Measurements from ENCODE around the gene PANK4. TPM values are rescaled to one million over a fixed set of nuclear protein-coding genes. Genes with fewer than 3 reads are reported as not detected.
A peak's percentile ranks its signal among the peaks of the same experiment; 100 is the strongest.

Gene PANK4
- total RNA-seq, 1 experiment from 2014 or later = 62.5 TPM

GRCh38 chr1:2482588-2482987 lies 43.8 kb downstream of the PANK4 start:
- H3K27me3 ChIP-seq (ENCODE audit: control insufficient read depth, insufficient read depth, low read length) = no peaks in the 10 kb centered on the region
- H3K36me3 ChIP-seq (replicated peaks; ENCODE audit: control insufficient read depth, insufficient read depth, low read length) = no peaks in the 10 kb centered on the region
- peak; percentile 73 for DNase-seq
- H3K4me3 ChIP-seq (ENCODE audit: insufficient read depth, low read depth, low read length) = no peak overlapping the region

DNA sequence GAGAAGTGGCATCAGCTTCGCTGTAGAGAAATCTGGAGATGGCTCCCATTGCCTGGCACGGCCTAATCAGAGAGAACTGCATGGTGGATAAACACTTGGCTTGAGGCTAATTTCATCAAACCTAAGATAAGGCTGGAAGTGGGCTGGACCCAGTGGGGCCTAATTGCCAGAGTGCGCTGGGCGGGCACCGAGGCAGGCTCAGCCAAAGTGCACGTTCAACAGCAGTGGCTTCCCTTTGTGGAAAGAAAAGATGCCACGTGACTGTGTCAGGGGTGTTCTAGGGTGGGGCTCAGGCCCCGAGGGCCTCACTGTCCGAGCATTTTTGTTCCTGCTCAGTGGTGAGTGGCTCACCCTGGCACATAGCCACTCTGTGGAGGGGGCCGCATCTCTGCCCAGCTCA lies 44.5 kb downstream of the PANK4 start:
- Histone ChIP-seq H3K27me3 (ENCODE audit: control insufficient read depth, insufficient read depth, low read length) (no peaks in the 10 kb centered on the region), H3K4me3 (ENCODE audit: insufficient read depth, low read depth, low read length) (no peak overlapping the region), H3K36me3 (replicated peaks; ENCODE audit: control insufficient read depth, insufficient read depth, low read length) (no peaks in the 10 kb centered on the region)
- no peak for DNase-seq

DNA sequence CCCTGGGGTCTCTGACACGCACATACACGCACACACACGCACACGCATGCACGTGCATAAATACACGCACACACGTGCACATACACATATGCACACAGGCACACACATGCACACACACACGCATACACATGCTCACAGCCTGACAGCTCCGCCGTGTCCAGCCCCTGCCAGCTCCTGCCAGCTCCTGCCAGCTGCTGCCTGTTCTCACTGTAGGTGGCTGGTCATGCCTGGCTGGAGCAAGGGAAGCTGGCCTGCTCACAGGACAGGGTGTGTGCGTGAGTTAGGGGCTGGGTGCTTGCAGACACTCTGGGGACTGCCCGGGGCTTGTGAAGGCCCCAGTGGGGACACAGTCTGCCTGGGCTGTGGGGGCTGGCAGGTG lies 45.4 kb downstream of the PANK4 start:
- no peaks in the 10 kb centered on the region for H3K27me3 ChIP-seq (ENCODE audit: control insufficient read depth, insufficient read depth, low read length)
- DNase-seq = peak; percentile 69
- no peaks in the 10 kb centered on the region for H3K36me3 ChIP-seq (replicated peaks; ENCODE audit: control insufficient read depth, insufficient read depth, low read length)
- H3K4me3 ChIP-seq (ENCODE audit: insufficient read depth, low read depth, low read length) = no peak overlapping the region

DNA sequence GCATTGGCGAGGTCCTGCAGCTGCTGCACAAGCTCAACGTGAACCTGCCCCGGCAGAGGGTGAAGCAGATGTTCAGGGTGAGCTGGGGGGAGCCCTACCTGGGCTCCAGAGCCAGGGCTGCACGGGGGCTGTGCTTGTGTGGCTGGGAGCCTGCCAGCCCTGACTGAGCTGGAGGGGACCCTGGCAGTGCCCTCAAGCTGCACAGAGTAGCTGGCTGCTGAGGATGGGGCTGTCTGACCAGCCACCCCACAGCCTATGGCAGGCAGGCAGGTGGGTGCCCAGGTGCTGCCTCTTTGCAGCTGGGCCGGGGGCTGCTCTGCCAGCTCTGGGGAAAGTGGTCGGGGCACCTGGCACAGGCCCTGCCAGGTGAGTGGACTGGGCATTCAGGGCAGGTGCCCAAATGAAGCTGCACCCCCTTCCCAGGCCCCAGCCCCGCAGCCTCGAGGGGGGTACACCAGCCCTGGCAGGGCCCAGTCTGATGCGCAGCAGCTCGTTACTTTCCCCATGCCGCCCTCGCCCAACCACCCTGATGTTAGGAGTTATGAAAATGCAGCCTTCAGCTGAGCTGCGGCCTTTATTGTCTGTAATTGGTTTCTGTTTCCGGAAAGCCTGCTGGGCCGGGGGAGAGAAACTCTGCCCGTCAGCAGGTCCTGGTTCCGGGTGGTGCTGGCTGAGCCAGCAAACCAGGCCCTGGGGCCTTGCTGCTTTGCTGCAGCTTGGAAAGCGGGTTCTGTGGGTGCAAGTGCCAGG lies 46.0 kb downstream of the PANK4 start:
- no peak for DNase-seq
- no peaks in the 10 kb centered on the region for H3K27me3 ChIP-seq (ENCODE audit: control insufficient read depth, insufficient read depth, low read length)
- no peaks in the 10 kb centered on the region for H3K36me3 ChIP-seq (replicated peaks; ENCODE audit: control insufficient read depth, insufficient read depth, low read length)
- no peak overlapping the region for H3K4me3 ChIP-seq (ENCODE audit: insufficient read depth, low read depth, low read length)

DNA sequence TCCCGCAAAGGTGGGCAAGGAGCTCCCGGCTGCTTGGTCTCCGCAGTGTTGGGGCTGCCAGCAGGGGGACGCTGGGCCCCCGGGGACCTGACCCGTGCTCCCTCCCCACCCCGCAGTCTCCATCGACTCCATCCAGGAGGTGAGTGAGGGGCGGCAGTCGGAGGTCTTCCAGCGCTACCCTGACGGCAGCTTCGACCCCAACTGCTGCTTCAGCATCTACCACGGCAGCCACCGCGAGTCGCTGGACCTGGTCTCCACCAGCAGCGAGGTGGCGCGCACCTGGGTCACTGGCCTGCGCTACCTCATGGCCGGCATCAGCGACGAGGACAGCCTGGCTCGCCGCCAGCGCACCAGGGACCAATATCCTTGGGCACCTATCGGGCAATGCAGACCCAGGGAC lies 46.8 kb downstream of the PANK4 start:
- H3K36me3 ChIP-seq (replicated peaks; ENCODE audit: control insufficient read depth, insufficient read depth, low read length) = no peaks in the 10 kb centered on the region
- H3K27me3 ChIP-seq (ENCODE audit: control insufficient read depth, insufficient read depth, low read length) = no peaks in the 10 kb centered on the region
- DNase-seq = peak; percentile 77
- no peak overlapping the region for H3K4me3 ChIP-seq (ENCODE audit: insufficient read depth, low read depth, low read length)

GRCh38 chr1:2479186-2479585 lies 47.2 kb downstream of the PANK4 start:
- no peaks in the 10 kb centered on the region for H3K27me3 ChIP-seq (ENCODE audit: control insufficient read depth, insufficient read depth, low read length)
- H3K36me3 ChIP-seq (replicated peaks; ENCODE audit: control insufficient read depth, insufficient read depth, low read length) = no peaks in the 10 kb centered on the region
- H3K4me3 ChIP-seq (ENCODE audit: insufficient read depth, low read depth, low read length) = no peak overlapping the region
- peak; percentile 70 for DNase-seq

DNA sequence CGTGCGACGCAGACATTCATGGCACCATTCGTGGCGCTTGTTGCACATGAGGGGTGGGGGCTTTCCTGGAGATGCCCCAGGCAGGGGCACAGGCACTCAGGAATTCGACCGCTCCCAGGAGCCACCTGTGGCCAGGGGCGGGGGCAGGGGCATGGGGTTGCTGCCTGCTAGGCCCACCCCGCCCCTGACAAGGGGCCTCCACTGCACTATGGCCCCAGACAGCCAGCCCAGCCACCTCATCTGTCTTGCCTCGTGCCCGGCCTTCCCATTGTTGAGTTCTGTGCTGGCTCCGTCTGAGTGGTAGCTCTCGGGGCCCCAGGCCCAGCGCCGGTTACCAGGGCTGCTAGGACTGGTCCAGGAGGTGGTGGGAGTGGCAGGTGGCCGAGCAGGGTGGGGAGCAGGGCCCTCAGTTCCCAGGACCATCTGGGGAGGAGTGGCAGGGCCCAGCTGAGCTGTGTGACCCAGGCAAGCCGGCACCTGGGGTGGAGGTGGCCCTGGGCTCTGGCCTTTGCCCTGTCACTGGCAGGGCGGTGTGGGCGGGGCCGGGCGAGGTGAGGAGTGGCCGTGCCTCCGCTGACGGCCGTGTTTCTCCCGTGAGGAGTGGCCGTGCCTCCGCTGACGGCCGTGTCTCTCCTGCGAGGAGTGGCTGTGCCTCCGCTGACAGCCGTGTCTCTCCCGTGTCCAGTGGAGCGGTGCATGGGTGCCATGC lies 48.5 kb downstream of the PANK4 start:
- no peaks in the 10 kb centered on the region for H3K36me3 ChIP-seq (replicated peaks; ENCODE audit: control insufficient read depth, insufficient read depth, low read length)
- DNase-seq = peak; percentile 69
- no peak overlapping the region for H3K4me3 ChIP-seq (ENCODE audit: insufficient read depth, low read depth, low read length)
- H3K27me3 ChIP-seq (ENCODE audit: control insufficient read depth, insufficient read depth, low read length) = no peaks in the 10 kb centered on the region

- no peak for DNase-seq
Observed at GRCh38 chr1:2477309-2477708, 49.1 kb downstream of the PANK4 start.

DNA sequence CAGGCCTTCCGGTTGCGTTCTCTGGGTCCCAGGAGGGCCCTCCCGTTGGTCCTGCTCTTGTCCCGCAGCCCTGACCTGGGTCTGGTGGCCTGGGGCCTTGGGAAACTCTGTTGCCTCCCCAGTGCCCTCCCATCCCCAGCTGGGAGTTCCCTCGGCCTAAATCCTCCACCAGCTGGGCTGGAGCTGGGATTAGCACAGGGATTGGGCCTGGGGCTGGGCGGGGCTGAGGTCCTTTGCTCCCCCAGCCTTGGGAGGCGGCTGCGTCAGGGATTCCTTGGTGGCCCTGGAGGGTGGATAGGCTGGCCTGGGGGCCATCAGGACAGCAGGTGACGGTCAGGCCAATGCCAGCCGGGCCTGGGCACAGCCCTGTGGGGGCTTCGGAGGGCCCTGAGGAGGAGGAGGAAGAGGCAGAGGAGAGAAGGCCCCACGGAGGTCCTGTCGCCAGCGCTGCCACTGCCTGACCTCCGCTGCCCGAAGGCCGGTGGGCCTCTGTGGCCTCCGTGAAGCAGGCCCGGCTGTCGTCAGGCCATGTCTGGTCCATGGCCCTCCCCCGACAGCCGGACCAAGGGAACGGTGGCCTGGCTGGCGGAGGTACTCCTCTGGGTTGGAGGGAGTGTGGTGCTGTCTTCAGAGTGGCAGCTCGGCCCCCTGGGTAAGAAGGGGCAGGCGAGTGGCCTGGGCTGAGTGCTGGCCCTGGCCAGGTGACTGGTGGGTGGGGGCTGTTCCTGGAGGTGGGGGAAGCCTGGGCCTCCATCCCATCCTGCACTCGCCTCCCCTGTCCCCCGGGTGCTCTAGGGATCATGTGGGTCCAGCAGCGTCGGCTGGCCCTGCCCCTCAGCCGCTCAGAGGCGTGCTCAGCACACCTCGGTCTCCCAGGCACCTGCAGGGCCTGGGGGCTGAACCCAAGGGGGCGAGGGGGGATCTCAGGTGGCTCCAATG lies 50.1 kb downstream of the PANK4 start, which contains the start of gene PLCH2:
Gene PLCH2, plus strand, starts transcription at position 229 of the 939 bp plus-strand sequence. Its CDS starts 300 bp downstream, at position 529.
- no peaks in the 10 kb centered on the region for H3K36me3 ChIP-seq (replicated peaks; ENCODE audit: control insufficient read depth, insufficient read depth, low read length)
- H3K27me3 ChIP-seq (ENCODE audit: control insufficient read depth, insufficient read depth, low read length) = no peaks in the 10 kb centered on the region
- DNase-seq = peak; percentile 70

More at GRCh38 chr1:2477309-2477708, 49.1 kb downstream of the PANK4 start:
- H3K27me3 ChIP-seq (ENCODE audit: control insufficient read depth, insufficient read depth, low read length) = no peaks in the 10 kb centered on the region
- no peaks in the 10 kb centered on the region for H3K36me3 ChIP-seq (replicated peaks; ENCODE audit: control insufficient read depth, insufficient read depth, low read length)
- H3K4me3 ChIP-seq (ENCODE audit: insufficient read depth, low read depth, low read length) = no peak overlapping the region

GRCh38 chr1:2475571-2475970 lies 50.8 kb downstream of the PANK4 start:
- H3K27me3 ChIP-seq (ENCODE audit: control insufficient read depth, insufficient read depth, low read length) = no peaks in the 10 kb centered on the region
- H3K4me3 ChIP-seq (ENCODE audit: insufficient read depth, low read depth, low read length) = no peak overlapping the region
- H3K36me3 ChIP-seq (replicated peaks; ENCODE audit: control insufficient read depth, insufficient read depth, low read length) = no peaks in the 10 kb centered on the region
- peak; percentile 72 for DNase-seq

More for the DNA sequence above, 50.1 kb downstream of the PANK4 start, which contains the start of gene PLCH2:
- no peak within 1 kb of the TSS for H3K4me3 ChIP-seq (ENCODE audit: insufficient read depth, low read depth, low read length)

DNA sequence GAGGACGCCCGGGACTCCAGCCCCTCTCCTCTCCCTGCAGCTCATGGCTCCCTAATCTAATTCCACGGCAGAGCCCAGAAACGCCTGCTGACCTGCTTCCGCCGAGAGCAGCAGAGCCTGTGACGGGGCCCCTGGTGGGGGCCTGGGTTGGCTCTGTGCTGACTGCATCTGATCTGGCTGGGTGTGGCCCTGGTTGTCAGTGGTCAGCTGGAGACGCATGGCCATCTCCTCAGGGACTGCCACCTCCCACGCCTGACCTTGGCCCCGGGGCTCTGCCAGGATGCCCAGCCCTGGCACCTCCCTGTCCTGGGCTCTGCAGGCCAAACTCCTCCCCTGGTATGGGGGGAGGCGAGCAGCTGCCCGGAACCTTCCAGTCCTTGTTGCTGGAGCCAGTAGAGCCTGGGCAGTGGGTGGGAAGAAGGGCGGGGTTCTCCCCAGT lies 51.4 kb downstream of the PANK4 start:
- peak; percentile 73 for DNase-seq
- Histone ChIP-seq H3K4me3 (ENCODE audit: insufficient read depth, low read depth, low read length) (no peak overlapping the region), H3K27me3 (ENCODE audit: control insufficient read depth, insufficient read depth, low read length) (no peaks in the 10 kb centered on the region), H3K36me3 (replicated peaks; ENCODE audit: control insufficient read depth, insufficient read depth, low read length) (no peaks in the 10 kb centered on the region)

- Histone ChIP-seq H3K4me3 (ENCODE audit: insufficient read depth, low read depth, low read length) (no peak overlapping the region), H3K27me3 (ENCODE audit: control insufficient read depth, insufficient read depth, low read length) (no peaks in the 10 kb centered on the region), H3K36me3 (replicated peaks; ENCODE audit: control insufficient read depth, insufficient read depth, low read length) (no peaks in the 10 kb centered on the region)
- DNase-seq = peak; percentile 71
Observed at GRCh38 chr1:2474104-2474844, 52.1 kb downstream of the PANK4 start.

DNA sequence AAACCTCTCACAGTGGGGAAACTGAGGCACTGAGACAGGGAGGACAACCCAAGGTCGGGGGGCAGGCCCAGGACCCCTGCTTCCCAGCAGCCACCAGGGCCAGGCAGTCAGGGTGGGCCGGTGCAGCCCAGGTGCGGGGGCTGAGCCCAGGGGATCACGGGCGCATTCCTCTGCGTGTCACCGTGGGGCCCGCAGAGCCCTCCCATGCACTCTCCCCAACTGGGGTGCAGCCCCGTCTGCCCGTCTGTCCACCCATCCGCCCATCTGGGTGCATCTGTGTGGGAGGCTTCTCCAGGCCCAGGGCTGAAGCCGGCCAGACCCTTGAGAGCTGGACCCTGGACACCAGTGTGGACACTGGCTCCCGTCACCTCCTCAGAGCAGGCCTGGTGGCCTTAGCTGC lies 53.2 kb downstream of the PANK4 start:
- no peaks in the 10 kb centered on the region for H3K27me3 ChIP-seq (ENCODE audit: control insufficient read depth, insufficient read depth, low read length)
- H3K4me3 ChIP-seq (ENCODE audit: insufficient read depth, low read depth, low read length) = no peak overlapping the region
- no peaks in the 10 kb centered on the region for H3K36me3 ChIP-seq (replicated peaks; ENCODE audit: control insufficient read depth, insufficient read depth, low read length)
- peak; percentile 72 for DNase-seq
